Measurements from ENCODE around the gene SYF2.
"Not testable (repeated sequence)": the region's sequence is repeated elsewhere in the genome, so short reads cannot be mapped to it uniquely, and the experiment has no call there.

The SYF2 gene

GRCh38 chr1:25246600-25247023 lies 14.3 kb upstream of the SYF2 start:
- no peak for DNase-seq (ENCODE audit: low spot score)

- peak; percentile 36 for DNase-seq (ENCODE audit: low spot score)
Measured at GRCh38 chr1:25245809-25246599, 13.7 kb upstream of the SYF2 start.

- DNase-seq (ENCODE audit: low spot score): no peak
Measured at GRCh38 chr1:25245393-25245792, 13.1 kb upstream of the SYF2 start.

- DNase-seq (ENCODE audit: low spot score): no peak
Measured at GRCh38 chr1:25243907-25244306, 11.6 kb upstream of the SYF2 start.

- peak; percentile 94 for DNase-seq (ENCODE audit: low spot score)
Measured at GRCh38 chr1:25239681-25240541, 7.6 kb upstream of the SYF2 start.

- no peak for DNase-seq (ENCODE audit: low spot score)
Measured at GRCh38 chr1:25238046-25238445, 5.7 kb upstream of the SYF2 start.

- not testable (repeated sequence) for DNase-seq (ENCODE audit: low spot score)
Measured at GRCh38 chr1:25236261-25236660, 4.0 kb upstream of the SYF2 start.

GRCh38 chr1:25235411-25235810 lies 3.1 kb upstream of the SYF2 start:
- not testable (repeated sequence) for DNase-seq (ENCODE audit: low spot score)

- peak; percentile 83 for DNase-seq (ENCODE audit: low spot score)
Measured at GRCh38 chr1:25232866-25233784, 823 bp upstream of the SYF2 start.

- DNase-seq (ENCODE audit: low spot score): no peak
Measured at GRCh38 chr1:25223471-25223870, 8.8 kb downstream of the SYF2 start.

GRCh38 chr1:25222606-25223005 lies 9.7 kb downstream of the SYF2 start:
- no peak for DNase-seq (ENCODE audit: low spot score)

GRCh38 chr1:25220666-25221065 lies 11.6 kb downstream of the SYF2 start:
- DNase-seq (ENCODE audit: low spot score): no peak

GRCh38 chr1:25219661-25220251 lies 12.5 kb downstream of the SYF2 start:
- no peak for DNase-seq (ENCODE audit: low spot score)

- DNase-seq (ENCODE audit: low spot score): no peak
Measured at GRCh38 chr1:25217598-25218232, 14.6 kb downstream of the SYF2 start.

- DNase-seq (ENCODE audit: low spot score): no peak
Measured at GRCh38 chr1:25217015-25217414, 15.3 kb downstream of the SYF2 start.

GRCh38 chr1:25216123-25216522 lies 16.2 kb downstream of the SYF2 start:
- no peak for DNase-seq (ENCODE audit: low spot score)

GRCh38 chr1:25212725-25213124 lies 19.6 kb downstream of the SYF2 start:
- no peak for DNase-seq (ENCODE audit: low spot score)

- DNase-seq (ENCODE audit: low spot score): no peak
Measured at GRCh38 chr1:25210728-25211127, 21.6 kb downstream of the SYF2 start.

GRCh38 chr1:25209516-25209915 lies 22.8 kb downstream of the SYF2 start:
- DNase-seq (ENCODE audit: low spot score): no peak

- DNase-seq (ENCODE audit: low spot score): no peak
Measured at GRCh38 chr1:25208561-25209222, 23.6 kb downstream of the SYF2 start.

- no peak for DNase-seq (ENCODE audit: low spot score)
Measured at GRCh38 chr1:25208092-25208491, 24.2 kb downstream of the SYF2 start.
